ENCODE results near the gene CCNL1. TPM values are rescaled to one million over a fixed set of nuclear protein-coding genes. Genes with fewer than 3 reads are reported as not detected.

CCNL1 gene
- total and polyA plus RNA-seq, 2 of the 4 experiments (the other 2 are of a cell fraction) = 60.9 to 83.3 TPM

DNA sequence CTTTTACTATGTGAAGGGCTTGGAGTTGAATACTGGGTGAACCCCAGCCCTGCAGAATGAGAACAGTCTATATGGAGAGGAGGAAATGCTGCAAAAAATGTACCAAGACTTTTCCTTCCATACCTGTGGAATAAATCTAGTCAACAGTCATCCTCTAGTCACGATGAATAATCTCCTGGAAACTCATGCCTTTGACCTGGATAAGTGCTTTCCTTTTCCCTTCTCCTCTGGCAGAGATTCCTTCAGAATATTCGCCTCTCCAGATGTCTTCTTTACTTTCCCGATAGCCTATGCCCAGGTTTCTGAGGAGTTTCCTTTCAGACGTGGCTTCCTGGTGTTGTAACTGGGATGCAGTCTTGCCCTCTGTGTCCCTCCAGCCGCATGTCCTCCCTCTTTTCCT, 28.1 kb downstream of the CCNL1 start (continued):
- no peak for TF ChIP-seq RAD21 (IDR thresholded peaks at IDR 0.05; ENCODE audit: low read length)

DNA sequence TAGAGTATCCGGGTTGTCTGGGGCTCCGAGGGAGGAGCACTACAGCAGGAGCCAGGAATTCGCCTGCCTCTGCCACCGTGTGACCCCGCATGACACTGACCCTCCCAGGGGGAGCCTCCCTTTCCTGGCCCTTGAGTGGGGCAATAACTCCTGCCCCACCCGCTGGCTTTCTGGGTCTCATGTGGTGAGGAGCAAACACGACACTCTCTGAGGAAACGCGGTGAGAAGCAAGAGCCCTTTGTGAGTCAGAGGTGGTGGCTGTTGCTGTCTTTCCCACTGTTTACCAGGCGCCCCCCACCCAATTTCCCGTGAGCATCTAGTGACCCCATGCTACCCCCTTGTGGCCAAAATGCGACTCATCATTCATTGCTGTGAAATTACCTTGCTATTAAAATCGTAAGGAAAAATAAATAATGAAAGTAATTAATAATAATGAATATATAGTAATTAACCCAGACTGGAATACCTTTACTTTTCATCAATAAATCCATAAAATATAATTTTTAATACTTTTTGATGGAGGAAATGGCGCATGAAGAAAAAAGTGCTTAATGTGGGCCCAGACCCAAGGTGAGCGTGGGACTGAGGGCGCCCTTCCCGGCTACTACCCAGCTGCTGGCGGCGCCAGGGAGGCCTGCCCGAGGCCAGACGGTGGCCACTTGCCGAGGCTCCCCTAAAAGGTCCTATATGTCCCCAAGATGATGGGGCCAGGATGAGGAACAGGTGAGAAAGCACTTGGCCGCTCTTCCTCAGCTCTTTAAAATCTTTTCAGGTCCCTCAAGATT, 29.3 kb downstream of the CCNL1 start:
- no peak overlapping the region for H3K56ac ChIP-seq (ENCODE audit: extremely low read depth, insufficient read depth, low read length)
- TF ChIP-seq FOS (IDR thresholded peaks at IDR 0.05; ENCODE audit: low read depth, low read length) (peak; percentile 58; the same call in 1 of the 2 replicates), RAD21 (IDR thresholded peaks at IDR 0.05; ENCODE audit: low read length) (peak; percentile 76), NFE2L2 (IDR thresholded peaks at IDR 0.05; ENCODE audit: low read depth, low read length) (no peak), BHLHE40 (IDR thresholded peaks at IDR 0.05; ENCODE audit: low read depth, low read length) (no peak), MAFK (IDR thresholded peaks at IDR 0.05; ENCODE audit: low read depth, low read length) (no peak), MAZ (IDR thresholded peaks at IDR 0.05; ENCODE audit: borderline replicate concordance, low read depth, low read length) (no peak), RCOR1 (IDR thresholded peaks at IDR 0.05; ENCODE audit: insufficient replicate concordance, low read length) (no peak)
- TF ChIP-seq, protein P1, sequence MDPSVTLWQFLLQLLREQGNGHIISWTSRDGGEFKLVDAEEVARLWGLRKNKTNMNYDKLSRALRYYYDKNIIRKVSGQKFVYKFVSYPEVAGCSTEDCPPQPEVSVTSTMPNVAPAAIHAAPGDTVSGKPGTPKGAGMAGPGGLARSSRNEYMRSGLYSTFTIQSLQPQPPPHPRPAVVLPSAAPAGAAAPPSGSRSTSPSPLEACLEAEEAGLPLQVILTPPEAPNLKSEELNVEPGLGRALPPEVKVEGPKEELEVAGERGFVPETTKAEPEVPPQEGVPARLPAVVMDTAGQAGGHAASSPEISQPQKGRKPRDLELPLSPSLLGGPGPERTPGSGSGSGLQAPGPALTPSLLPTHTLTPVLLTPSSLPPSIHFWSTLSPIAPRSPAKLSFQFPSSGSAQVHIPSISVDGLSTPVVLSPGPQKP (IDR thresholded peaks at IDR 0.05; ENCODE audit: borderline replicate concordance, low read depth, low read length) = no peak
- TF ChIP-seq, protein P2, sequence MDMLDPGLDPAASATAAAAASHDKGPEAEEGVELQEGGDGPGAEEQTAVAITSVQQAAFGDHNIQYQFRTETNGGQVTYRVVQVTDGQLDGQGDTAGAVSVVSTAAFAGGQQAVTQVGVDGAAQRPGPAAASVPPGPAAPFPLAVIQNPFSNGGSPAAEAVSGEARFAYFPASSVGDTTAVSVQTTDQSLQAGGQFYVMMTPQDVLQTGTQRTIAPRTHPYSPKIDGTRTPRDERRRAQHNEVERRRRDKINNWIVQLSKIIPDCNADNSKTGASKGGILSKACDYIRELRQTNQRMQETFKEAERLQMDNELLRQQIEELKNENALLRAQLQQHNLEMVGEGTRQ (IDR thresholded peaks at IDR 0.05; ENCODE audit: low read depth, low read length) = 0 out of 2 replicates have a peak, but pooled peaks have one; percentile 9
- TF ChIP-seq, protein P3, sequence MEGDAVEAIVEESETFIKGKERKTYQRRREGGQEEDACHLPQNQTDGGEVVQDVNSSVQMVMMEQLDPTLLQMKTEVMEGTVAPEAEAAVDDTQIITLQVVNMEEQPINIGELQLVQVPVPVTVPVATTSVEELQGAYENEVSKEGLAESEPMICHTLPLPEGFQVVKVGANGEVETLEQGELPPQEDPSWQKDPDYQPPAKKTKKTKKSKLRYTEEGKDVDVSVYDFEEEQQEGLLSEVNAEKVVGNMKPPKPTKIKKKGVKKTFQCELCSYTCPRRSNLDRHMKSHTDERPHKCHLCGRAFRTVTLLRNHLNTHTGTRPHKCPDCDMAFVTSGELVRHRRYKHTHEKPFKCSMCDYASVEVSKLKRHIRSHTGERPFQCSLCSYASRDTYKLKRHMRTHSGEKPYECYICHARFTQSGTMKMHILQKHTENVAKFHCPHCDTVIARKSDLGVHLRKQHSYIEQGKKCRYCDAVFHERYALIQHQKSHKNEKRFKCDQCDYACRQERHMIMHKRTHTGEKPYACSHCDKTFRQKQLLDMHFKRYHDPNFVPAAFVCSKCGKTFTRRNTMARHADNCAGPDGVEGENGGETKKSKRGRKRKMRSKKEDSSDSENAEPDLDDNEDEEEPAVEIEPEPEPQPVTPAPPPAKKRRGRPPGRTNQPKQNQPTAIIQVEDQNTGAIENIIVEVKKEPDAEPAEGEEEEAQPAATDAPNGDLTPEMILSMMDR (conservative IDR thresholded peaks at IDR 0.05; ENCODE audit: low read depth, low read length) = peak; percentile 74

More for the DNA sequence above, 29.3 kb downstream of the CCNL1 start:
- Histone ChIP-seq H4K20me1 (ENCODE audit: insufficient read depth, low read length) (no peaks in the 10 kb centered on the region), H3K27me3 (ENCODE audit: control insufficient read depth, insufficient read depth, low read length) (no peaks in the 10 kb centered on the region), H3K9ac (ENCODE audit: low read depth, low read length) (no peak overlapping the region), H3K4me1 (ENCODE audit: control insufficient read depth, insufficient read depth, low read length) (peaks cover 35% of the 10 kb centered on the region), H3K23ac (ENCODE audit: low read depth, low read length) (no peak overlapping the region), H3K4me3 (ENCODE audit: insufficient read depth, low read depth, low read length) (no peak overlapping the region), H3K27ac (ENCODE audit: insufficient read depth, low read length) (0 out of 2 replicates have a peak overlapping the region, but pooled peaks have one; percentile 10), H2AK9ac (replicated peaks; ENCODE audit: low read depth, low read length, poor library complexity) (peak overlapping the region; percentile 92), H2BK120ac (ENCODE audit: low read depth, low read length) (peak overlapping the region; percentile 83), H2BK15ac (ENCODE audit: low read depth, low read length) (peak overlapping the region; percentile 86; the same call in 2 of the 3 replicates), H4K91ac (ENCODE audit: insufficient read depth, low read depth, low read length) (peak overlapping the region; percentile 84), H3K36me3 (ENCODE audit: control insufficient read depth, insufficient read depth, low read length) (no peaks in the 10 kb centered on the region), H2BK5ac (ENCODE audit: low read depth, low read length, poor library complexity, severe bottlenecking) (peak overlapping the region; percentile 54), H2BK20ac (ENCODE audit: low read depth, low read length) (peak overlapping the region; percentile 91; the same call in 1 of the 2 replicates), H3K9me1 (ENCODE audit: insufficient read depth, low read length) (peaks cover 35% of the 10 kb centered on the region), H4K5ac (ENCODE audit: low read depth, low read length) (peak overlapping the region; percentile 70), H3K4me2 (ENCODE audit: low read depth, low read length) (peak overlapping the region; percentile 34; the same call in 1 of the 2 replicates), H3K18ac (ENCODE audit: low read depth, low read length) (peak overlapping the region; percentile 54; the same call in 1 of the 2 replicates), H3K14ac (replicated peaks; ENCODE audit: low read depth, low read length) (peak overlapping the region; percentile 33; the same call in 1 of the 2 replicates), H2AK5ac (ENCODE audit: low read depth, low read length) (peak overlapping the region; percentile 77), H3K4ac (ENCODE audit: low read depth, low read length) (peak overlapping the region; percentile 84), H3K79me1 (ENCODE audit: low read depth in 1 of 2, low read length in 2 of 2) (no peaks in the 10 kb centered on the region; a peak in 1 of 4 replicates), H3K9me3 (ENCODE audit: control insufficient read depth, insufficient read depth, low read length) (no peaks in the 10 kb centered on the region), H4K8ac (ENCODE audit: low read depth in 2 of 2, low read length in 2 of 2) (peak overlapping the region; percentile 77 to 82; a peak in 3 of 4 replicates), H2AFZ (replicated peaks; ENCODE audit: low read length, poor library complexity) (peak overlapping the region; percentile 87)
- no peak for ATAC-seq (ENCODE audit: low read depth)
- BruUV-seq (replicated peaks) = no TSS peak
- ChIA-PET CTCF (interaction anchor here (0.6 to 1.4 kb wide), 4 partner anchors 9 to 1285 kb away, joined by 3 to 4 read pairs (median 4); no protein-coding TSS in a partner anchor), POLR2A (ENCODE audit: unreplicated experiment) (interaction anchor here (0.5 to 0.6 kb wide), 2 partner anchors 10 to 41 kb away, joined by 3 read pairs; no protein-coding TSS in a partner anchor)
- intact Hi-C loops (cut with micrococcal nuclease) = loop anchor here (2.0 to 10.0 kb wide), 2 partner anchors 314 to 746 kb away; no protein-coding TSS in a partner anchor
- dilution Hi-C loops (cut with HindIII; ENCODE audit: low sequenced_read_pairs, unreplicated experiment) = no loop called here
- peak; percentile 64 for DNase-seq
- in situ Hi-C loops (cut with MboI; ENCODE audit: low sequenced_read_pairs) = loop anchor here (10.0 to 25.0 kb wide), 2 partner anchors 986 to 1143 kb away; no protein-coding TSS in a partner anchor
- WGBS, 2 experiments (ENCODE audit: extremely low coverage in 2 of 2, insufficient read length in 1 of 2) = no CpG with 5 or more reads among the region's 23 CpGs

All from IMR-90 (cell line).